ENCODE measurements around the gene SRCIN1. TPM values are rescaled to one million over a fixed set of nuclear protein-coding genes. Genes with fewer than 3 reads are reported as not detected.
A peak's percentile ranks its signal among the peaks of the same experiment; 100 is the strongest.

SRCIN1 gene
- total RNA-seq, 1 donor from 2014 or later = 24.5 TPM

- no peak for DNase-seq
These were observed 4.8 kb downstream of the SRCIN1 start for GRCh38 chr17:38600906-38601305.

- DNase-seq = no peak
These were observed 5.3 kb downstream of the SRCIN1 start for GRCh38 chr17:38600416-38600815.

GRCh38 chr17:38599398-38599856, 6.3 kb downstream of the SRCIN1 start:
- no peak for DNase-seq

- DNase-seq = no peak
These were observed 6.8 kb downstream of the SRCIN1 start for GRCh38 chr17:38598995-38599394.

- peak; percentile 60 for DNase-seq
These were observed 7.2 kb downstream of the SRCIN1 start for GRCh38 chr17:38598536-38598935.

- no peak for DNase-seq
These were observed 8.4 kb downstream of the SRCIN1 start for GRCh38 chr17:38597375-38597774.

- no peak for DNase-seq
These were observed 9.1 kb downstream of the SRCIN1 start for GRCh38 chr17:38596651-38597050.

GRCh38 chr17:38595892-38596291, 9.9 kb downstream of the SRCIN1 start:
- no peak for DNase-seq

- DNase-seq = no peak
These were observed 11.6 kb downstream of the SRCIN1 start for GRCh38 chr17:38594152-38594551.

- no peak for DNase-seq
These were observed 13.3 kb downstream of the SRCIN1 start for GRCh38 chr17:38592487-38592886.

GRCh38 chr17:38591759-38592241, 14.0 kb downstream of the SRCIN1 start:
- peak; percentile 30 for DNase-seq

- DNase-seq = no peak
These were observed 14.6 kb downstream of the SRCIN1 start for GRCh38 chr17:38590988-38591758.

GRCh38 chr17:38589462-38590114, 16.2 kb downstream of the SRCIN1 start:
- no peak for DNase-seq

- no peak for DNase-seq
These were observed 17.0 kb downstream of the SRCIN1 start for GRCh38 chr17:38588788-38589174.

- DNase-seq = no peak
These were observed 17.6 kb downstream of the SRCIN1 start for GRCh38 chr17:38587947-38588787.

GRCh38 chr17:38587203-38587602, 18.5 kb downstream of the SRCIN1 start:
- no peak for DNase-seq

GRCh38 chr17:38586788-38587187, 19.0 kb downstream of the SRCIN1 start:
- DNase-seq = no peak

- no peak for DNase-seq
These were observed 19.7 kb downstream of the SRCIN1 start for GRCh38 chr17:38585918-38586529.

- no peak for DNase-seq
These were observed 20.5 kb downstream of the SRCIN1 start for GRCh38 chr17:38585056-38585917.

GRCh38 chr17:38584350-38584925, 21.3 kb downstream of the SRCIN1 start:
- peak; percentile 17 for DNase-seq

- no peak for DNase-seq
These were observed 21.9 kb downstream of the SRCIN1 start for GRCh38 chr17:38583828-38584349.
